CD4-positive, alpha-beta T cell (primary cell): Measurements from ENCODE around the gene TMEM187. TPM values are rescaled to one million over a fixed set of nuclear protein-coding genes. Genes with fewer than 3 reads are reported as not detected.

ENCODE experiments used
- ATAC-seq: fragments of 200-7000 bp; cut with Tn5 transposase; one replicate; pipeline ENCODE4 v1.10.0; 2022; ENCODE audit warnings: mild to moderate bottlenecking; ENCODE audit not compliant: poor library complexity
- CTCF ChIA-PET: fragments of 350-600 bp; sonication (Branson Sonifier 250); formaldehyde crosslinking; loops from one replicate; lab custom pipeline; 2021; ENCODE audit warnings: antibody characterized with exemption, inconsistent platforms; lab: Charles Lee
- POLR2A ChIA-PET: fragments of 350-600 bp; sonication (Branson Sonifier 250); formaldehyde crosslinking; loops from one replicate; lab custom pipeline; 2021; ENCODE audit warnings: antibody characterized with exemption, inconsistent platforms; lab: Charles Lee
- DNase-seq, 14 experiments: peaks; one replicate each; pipeline ENCODE4 v3.0.0-alpha.2; 2013 to 2020; ENCODE audit warnings: mixed read lengths in 2 of 14
- H3K27ac ChIP-seq, 2 donors: one replicate each; pipeline versions ENCODE4 v1.5.1 to v1.7.0; 2013; ENCODE audit warnings: low read length in 2 of 2, low read depth in 1 of 2, mild to moderate bottlenecking in 1 of 2
- H3K27me3 ChIP-seq, 2 experiments: 1 replicate in 1 of 2; 2 replicates in 1 of 2; pipeline versions ENCODE4 v1.6.1 to v1.7.0; 2013; ENCODE audit warnings: low read length in 2 of 2, control low read depth in 1 of 2, mild to moderate bottlenecking in 1 of 2, moderate library complexity in 1 of 2; ENCODE audit not compliant: insufficient read depth in 2 of 2, control insufficient read depth in 1 of 2
- H3K36me3 ChIP-seq: one replicate; pipeline ENCODE4 v1.6.1; 2013; ENCODE audit warnings: low read length, control low read depth; ENCODE audit not compliant: insufficient read depth
- H3K4me1 ChIP-seq: one replicate; pipeline ENCODE4 v1.6.1; 2013; ENCODE audit warnings: low read length, control low read depth; ENCODE audit not compliant: insufficient read depth
- H3K4me3 ChIP-seq: one replicate; pipeline ENCODE4 v1.5.1; 2013; ENCODE audit warnings: mild to moderate bottlenecking, low read length, moderate library complexity
- H3K9me3 ChIP-seq, 2 experiments: 1 replicate in 1 of 2; 2 replicates in 1 of 2; pipeline versions ENCODE4 v1.6.1 to v1.7.0; 2013; ENCODE audit warnings: low read length in 2 of 2, mild to moderate bottlenecking in 2 of 2, control low read depth in 1 of 2, moderate library complexity in 1 of 2; ENCODE audit not compliant: control insufficient read depth in 1 of 2, insufficient read depth in 1 of 2
- H3K27ac Mint-ChIP-seq: one replicate; pipeline ENCODE4 v1.8.0; 2020; ENCODE audit warnings: mixed read lengths
- H3K27me3 Mint-ChIP-seq: one replicate; pipeline ENCODE4 v1.8.0; 2021; ENCODE audit warnings: mixed read lengths
- H3K36me3 Mint-ChIP-seq: one replicate; pipeline ENCODE4 v1.8.0; 2021; ENCODE audit warnings: low read depth, mixed read lengths
- H3K4me1 Mint-ChIP-seq: one replicate; pipeline ENCODE4 v1.8.0; 2021; ENCODE audit warnings: low read depth, mixed read lengths
- H3K4me3 Mint-ChIP-seq: one replicate; pipeline ENCODE4 v1.8.0; 2020; ENCODE audit warnings: mild to moderate bottlenecking, mixed read lengths
- H3K9me3 Mint-ChIP-seq: one replicate; pipeline ENCODE4 v1.8.0; 2020; ENCODE audit warnings: mixed read lengths
- intact Hi-C, 2 experiments: fragments of 100-400 bp; cut with DNase I in 1 of 2; cut with micrococcal nuclease in 1 of 2; formaldehyde crosslinking; loops; one replicate each; pipeline versions ENCODE4 v1.15.1 to v1.9.0; 2023 to 2025; cut with DNase I, micrococcal nuclease
- total RNA-seq, 174 experiments: library from RNA in 2 of 174; stranded (reverse) in 2 of 174; gene quantifications; one replicate each; pipeline ENCODE4 v1.2.3 and lab custom pipeline; 2021 to 2026
- TF ChIP-seq, protein P1 (sequence below): fragments of 200-600 bp; IDR thresholded peaks from one replicate; pipeline ENCODE4 v1.8.0; 2022; ENCODE audit warnings: antibody characterized with exemption, mild to moderate bottlenecking

Gene TMEM187
- total RNA-seq, 2 experiments from 2014 or later, result 1.4 to 2.0 TPM

DNA sequence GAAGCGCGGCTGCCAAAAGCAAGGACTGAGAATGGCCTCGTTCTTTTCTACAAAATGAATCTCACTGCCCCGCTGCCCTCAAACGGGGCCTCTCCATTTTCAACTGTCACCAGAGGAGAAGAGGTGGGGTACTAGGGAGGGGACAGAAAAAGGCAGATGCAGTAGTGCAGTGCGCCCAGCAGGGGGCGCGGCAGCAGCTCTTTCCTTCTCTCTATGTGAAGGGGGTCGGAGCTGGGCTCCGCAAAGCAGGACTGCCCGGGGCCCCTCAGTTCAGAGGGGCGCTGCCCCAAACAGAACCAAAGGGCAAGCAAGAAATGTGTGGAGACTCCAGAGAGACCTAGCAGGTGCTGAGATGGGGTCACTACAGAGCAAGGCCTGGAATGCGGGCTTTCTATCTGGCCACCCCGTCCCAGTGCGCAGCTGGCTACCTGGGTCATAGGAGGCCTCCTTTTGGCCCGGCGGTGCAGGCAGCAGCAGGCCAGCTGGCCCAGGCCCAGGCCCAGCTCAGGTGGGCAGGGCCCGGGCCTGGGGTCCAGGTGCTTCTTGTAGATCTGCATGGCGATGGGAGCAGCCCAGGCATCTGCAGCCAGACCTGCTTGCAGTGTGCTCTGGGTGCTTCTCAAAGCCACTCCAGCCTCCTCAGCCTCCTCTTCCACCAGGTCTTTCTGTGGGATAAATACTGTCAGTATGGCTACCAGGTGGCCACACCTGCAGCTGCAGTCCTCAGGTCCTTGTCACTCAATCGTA is 41.2 kb downstream of the TMEM187 start:
- POLR2A ChIA-PET, result interaction anchor here (0.5 to 2.5 kb wide), 5 partner anchors 10 to 73 kb away, joined by 3 to 7 read pairs (median 4); no protein-coding TSS in a partner anchor
- H3K4me3 Mint-ChIP-seq, result peak overlapping the region; percentile 54
- Histone ChIP-seq H3K4me1 (peaks cover 35% of the 10 kb centered on the region), H3K36me3 (peaks cover 47% of the 10 kb centered on the region), H3K9me3 (no peaks in the 10 kb centered on the region), H3K27me3 (no peaks in the 10 kb centered on the region), H3K4me3 (no peak overlapping the region), H3K27ac (no peak overlapping the region)
- no peaks in the 10 kb centered on the region for H3K9me3 Mint-ChIP-seq
- intact Hi-C loops, result loop anchor here (1.0 to 10.0 kb wide), 3 partner anchors 51 to 521 kb away; partner anchors contain the start of genes EMD (in 1 of the 2) and FLNA (in 1 of the 2)
- CTCF ChIA-PET, result interaction anchor here (0.6 to 3.1 kb wide), 14 partner anchors 8 to 293 kb away, joined by 3 to 12 read pairs (median 3); no protein-coding TSS in a partner anchor
- DNase-seq, result peak; percentile 23 to 77 (median 42)
- TF ChIP-seq, protein P1, sequence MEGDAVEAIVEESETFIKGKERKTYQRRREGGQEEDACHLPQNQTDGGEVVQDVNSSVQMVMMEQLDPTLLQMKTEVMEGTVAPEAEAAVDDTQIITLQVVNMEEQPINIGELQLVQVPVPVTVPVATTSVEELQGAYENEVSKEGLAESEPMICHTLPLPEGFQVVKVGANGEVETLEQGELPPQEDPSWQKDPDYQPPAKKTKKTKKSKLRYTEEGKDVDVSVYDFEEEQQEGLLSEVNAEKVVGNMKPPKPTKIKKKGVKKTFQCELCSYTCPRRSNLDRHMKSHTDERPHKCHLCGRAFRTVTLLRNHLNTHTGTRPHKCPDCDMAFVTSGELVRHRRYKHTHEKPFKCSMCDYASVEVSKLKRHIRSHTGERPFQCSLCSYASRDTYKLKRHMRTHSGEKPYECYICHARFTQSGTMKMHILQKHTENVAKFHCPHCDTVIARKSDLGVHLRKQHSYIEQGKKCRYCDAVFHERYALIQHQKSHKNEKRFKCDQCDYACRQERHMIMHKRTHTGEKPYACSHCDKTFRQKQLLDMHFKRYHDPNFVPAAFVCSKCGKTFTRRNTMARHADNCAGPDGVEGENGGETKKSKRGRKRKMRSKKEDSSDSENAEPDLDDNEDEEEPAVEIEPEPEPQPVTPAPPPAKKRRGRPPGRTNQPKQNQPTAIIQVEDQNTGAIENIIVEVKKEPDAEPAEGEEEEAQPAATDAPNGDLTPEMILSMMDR, result peak; percentile 69
- H3K27ac Mint-ChIP-seq, result peak overlapping the region; percentile 61
- peaks cover 32% of the 10 kb centered on the region for H3K36me3 Mint-ChIP-seq
- H3K4me1 Mint-ChIP-seq, result peaks cover 5% of the 10 kb centered on the region
- H3K27me3 Mint-ChIP-seq, result no peaks in the 10 kb centered on the region
- ATAC-seq, result peak; percentile 87

DNA sequence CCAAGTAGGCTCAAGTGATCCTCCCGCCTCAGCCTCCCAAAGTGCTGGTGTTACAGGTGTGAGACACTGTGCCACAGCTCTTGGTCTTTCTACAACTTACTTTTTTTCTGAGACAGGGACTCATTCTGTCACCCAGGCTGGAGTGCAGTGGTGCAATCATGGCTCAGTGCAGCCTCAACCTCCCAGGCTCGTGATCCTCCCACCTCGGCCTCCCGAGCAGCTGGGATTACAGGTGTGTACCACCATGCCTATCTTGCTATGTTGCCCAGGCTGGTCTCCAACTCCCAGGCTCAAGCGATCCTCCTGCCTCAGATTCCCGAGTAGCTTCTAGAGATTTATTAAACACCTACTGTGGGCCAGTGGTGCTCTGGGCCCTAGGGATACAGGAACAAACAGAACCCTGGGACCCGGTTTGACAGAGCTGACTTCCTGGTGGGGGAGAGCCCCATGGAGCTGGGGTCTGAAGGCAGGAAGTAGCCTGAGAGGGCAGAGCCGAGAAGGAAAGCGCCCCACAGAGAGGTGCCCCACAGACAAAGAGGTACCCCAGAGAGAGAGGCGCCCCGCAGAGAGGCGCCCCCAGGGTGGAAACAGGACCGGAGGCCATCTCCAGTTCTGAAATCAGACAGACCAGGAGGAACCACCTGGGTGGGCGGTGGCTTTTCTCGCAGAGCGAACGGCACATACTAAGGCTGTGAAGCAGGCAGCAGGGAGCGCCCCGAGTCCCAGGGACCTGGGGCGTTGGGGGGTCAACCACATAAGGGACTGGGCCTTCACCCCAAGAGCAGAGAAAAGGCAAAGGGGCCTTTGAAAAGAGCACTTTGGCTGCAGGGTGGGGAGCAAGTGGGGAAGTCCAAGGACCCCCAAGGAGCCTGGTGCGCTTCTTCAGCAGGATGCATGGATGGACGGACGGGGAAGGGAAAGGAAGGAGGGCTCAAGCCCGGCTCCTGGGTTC is 42.2 kb downstream of the TMEM187 start:
- Mint-ChIP-seq H3K9me3 (no peaks in the 10 kb centered on the region), H3K36me3 (peaks cover 35% of the 10 kb centered on the region), H3K4me1 (peaks cover 5% of the 10 kb centered on the region), H3K27me3 (no peaks in the 10 kb centered on the region), H3K27ac (no peak overlapping the region), H3K4me3 (no peak overlapping the region)
- Histone ChIP-seq H3K27ac (no peak overlapping the region), H3K9me3 (no peaks in the 10 kb centered on the region), H3K27me3 (no peaks in the 10 kb centered on the region), H3K4me1 (peaks cover 37% of the 10 kb centered on the region), H3K36me3 (peaks cover 47% of the 10 kb centered on the region), H3K4me3 (no peak overlapping the region)
- ATAC-seq (no peak), DNase-seq (no peak)
- TF ChIP-seq, protein P1, result no peak
- CTCF ChIA-PET, result interaction anchor here (0.8 to 3.1 kb wide), 5 partner anchors 12 to 292 kb away, joined by 3 to 12 read pairs (median 4); no protein-coding TSS in a partner anchor
- POLR2A ChIA-PET, result interaction anchor here (0.5 to 2.5 kb wide), 4 partner anchors 25 to 72 kb away, joined by 3 to 7 read pairs (median 4); no protein-coding TSS in a partner anchor
- intact Hi-C loops, result loop anchor here (5.0 to 10.0 kb wide), 4 partner anchors 37 to 360 kb away; partner anchors contain the start of genes EMD (in 1 of the 2), FLNA (in 1 of the 2) and MECP2 (in 1 of the 2)
